Nephron (organoid): ENCODE data around the gene AP5Z1.
A peak's percentile ranks its signal among the peaks of the same experiment; 100 is the strongest.

Experiments used
- H3K27ac Mint-ChIP-seq, 3 experiments: 2 replicates each; pipeline ENCODE4 v1.8.0; 2020; ENCODE audit warnings: mixed read lengths in 3 of 3, mild to moderate bottlenecking in 2 of 3, moderate library complexity in 1 of 3
- H3K27me3 Mint-ChIP-seq: 2 replicates; pipeline ENCODE4 v1.8.0; 2021; ENCODE audit warnings: low read depth, mild to moderate bottlenecking, moderate library complexity, mixed read lengths
- H3K36me3 Mint-ChIP-seq: 2 replicates; pipeline ENCODE4 v1.8.0; 2020; ENCODE audit warnings: low read depth, mixed read lengths
- H3K4me1 Mint-ChIP-seq: 2 replicates; pipeline ENCODE4 v1.8.0; 2020; ENCODE audit warnings: mixed read lengths
- H3K4me3 Mint-ChIP-seq, 3 experiments: 2 replicates each; pipeline ENCODE4 v1.8.0; 2020; ENCODE audit warnings: mild to moderate bottlenecking in 3 of 3, mixed read lengths in 3 of 3, moderate library complexity in 2 of 3
- H3K9me3 Mint-ChIP-seq: 2 replicates; pipeline ENCODE4 v1.8.0; 2020; ENCODE audit warnings: mixed read lengths
- TF ChIP-seq, protein P1 (sequence below), 3 experiments: fragments of 200-600 bp; sonication (generic); IDR thresholded peaks; one replicate each; pipeline ENCODE4 v1.5.0; 2021; ENCODE audit warnings: antibody characterized with exemption in 3 of 3; ENCODE audit not compliant: unreplicated experiment in 3 of 3

The AP5Z1 gene

DNA sequence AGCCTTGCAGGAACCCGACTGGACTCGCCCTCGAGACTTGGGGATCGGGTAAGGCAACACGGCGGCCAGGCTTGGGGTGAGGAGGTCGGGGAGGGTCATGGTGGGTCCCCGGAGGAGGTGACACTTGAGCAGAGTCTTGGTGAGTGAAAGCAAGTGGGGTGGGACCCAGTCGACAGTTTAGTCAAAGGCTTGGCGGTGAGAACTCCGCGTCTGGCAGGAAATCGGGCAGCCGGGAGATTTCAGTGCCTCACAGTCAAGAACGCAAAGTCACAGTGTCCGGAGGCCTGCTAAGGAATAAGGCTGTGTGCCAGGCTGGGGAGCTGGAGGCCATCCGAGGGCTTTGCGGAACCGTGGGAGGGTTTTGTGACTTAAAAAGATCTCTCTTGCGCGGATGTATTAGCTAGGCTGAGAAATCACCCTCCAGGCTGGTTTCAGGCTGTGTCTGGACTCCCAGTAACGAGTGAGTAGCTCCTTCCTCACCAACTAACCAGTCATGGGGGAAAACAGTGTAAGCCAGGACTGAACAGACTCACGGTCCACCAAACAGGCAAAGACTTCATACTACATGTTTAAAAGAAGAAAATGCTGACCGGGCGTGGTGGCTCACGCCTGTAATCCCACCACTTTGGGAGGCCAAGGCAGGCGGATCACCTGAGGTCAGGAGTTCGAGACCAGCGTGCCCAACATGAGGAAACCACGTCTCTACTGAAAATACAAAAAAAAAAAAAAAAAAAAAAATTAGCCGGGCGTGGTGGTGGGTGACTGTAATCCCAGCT is 613 bp downstream of the AP5Z1 start:
- no peaks in the 10 kb centered on the region for H3K36me3 Mint-ChIP-seq
- no peaks in the 10 kb centered on the region for H3K9me3 Mint-ChIP-seq
- peaks cover 22% of the 10 kb centered on the region for H3K4me1 Mint-ChIP-seq
- peak overlapping the region; percentile 87 to 97 (median 93) for H3K27ac Mint-ChIP-seq
- TF ChIP-seq, protein P1, sequence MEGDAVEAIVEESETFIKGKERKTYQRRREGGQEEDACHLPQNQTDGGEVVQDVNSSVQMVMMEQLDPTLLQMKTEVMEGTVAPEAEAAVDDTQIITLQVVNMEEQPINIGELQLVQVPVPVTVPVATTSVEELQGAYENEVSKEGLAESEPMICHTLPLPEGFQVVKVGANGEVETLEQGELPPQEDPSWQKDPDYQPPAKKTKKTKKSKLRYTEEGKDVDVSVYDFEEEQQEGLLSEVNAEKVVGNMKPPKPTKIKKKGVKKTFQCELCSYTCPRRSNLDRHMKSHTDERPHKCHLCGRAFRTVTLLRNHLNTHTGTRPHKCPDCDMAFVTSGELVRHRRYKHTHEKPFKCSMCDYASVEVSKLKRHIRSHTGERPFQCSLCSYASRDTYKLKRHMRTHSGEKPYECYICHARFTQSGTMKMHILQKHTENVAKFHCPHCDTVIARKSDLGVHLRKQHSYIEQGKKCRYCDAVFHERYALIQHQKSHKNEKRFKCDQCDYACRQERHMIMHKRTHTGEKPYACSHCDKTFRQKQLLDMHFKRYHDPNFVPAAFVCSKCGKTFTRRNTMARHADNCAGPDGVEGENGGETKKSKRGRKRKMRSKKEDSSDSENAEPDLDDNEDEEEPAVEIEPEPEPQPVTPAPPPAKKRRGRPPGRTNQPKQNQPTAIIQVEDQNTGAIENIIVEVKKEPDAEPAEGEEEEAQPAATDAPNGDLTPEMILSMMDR (IDR thresholded peaks at IDR 0.05; ENCODE audit: unreplicated experiment in 3 of 3), result no peak
- H3K4me3 Mint-ChIP-seq, result peak overlapping the region; percentile 98 to 100 (median 99)
- H3K27me3 Mint-ChIP-seq, result no peaks in the 10 kb centered on the region

DNA sequence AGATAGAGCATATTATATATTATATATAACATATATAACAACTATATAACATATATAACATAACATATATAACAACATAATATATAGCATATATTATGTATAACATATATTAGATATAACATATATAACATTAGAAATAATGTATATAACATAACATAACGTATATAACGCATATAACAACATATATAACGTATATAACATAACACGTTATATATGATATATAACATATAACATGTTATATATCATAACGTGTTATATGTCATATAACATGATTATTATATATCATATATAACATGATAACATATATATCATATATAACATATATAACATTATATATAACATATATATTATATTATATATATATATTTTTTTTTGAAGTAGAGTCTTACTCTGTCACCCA is 3.7 kb downstream of the AP5Z1 start:
- TF ChIP-seq, protein P1 (IDR thresholded peaks at IDR 0.05; ENCODE audit: unreplicated experiment in 3 of 3), result no peak
- Mint-ChIP-seq H3K27me3 (no peaks in the 10 kb centered on the region), H3K27ac (no peak overlapping the region), H3K4me3 (no peak overlapping the region), H3K36me3 (peaks cover 7% of the 10 kb centered on the region), H3K4me1 (peaks cover 21% of the 10 kb centered on the region), H3K9me3 (no peaks in the 10 kb centered on the region)

- Mint-ChIP-seq H3K36me3 (peaks cover 7% of the 10 kb centered on the region), H3K27me3 (no peaks in the 10 kb centered on the region), H3K4me1 (no peaks in the 10 kb centered on the region), H3K4me3 (no peak overlapping the region), H3K27ac (no peak overlapping the region), H3K9me3 (no peaks in the 10 kb centered on the region)
- TF ChIP-seq, protein P1 (IDR thresholded peaks at IDR 0.05; ENCODE audit: unreplicated experiment in 3 of 3), result no peak
Observed at GRCh38 chr7:4781366-4782069, 6.1 kb downstream of the AP5Z1 start.

DNA sequence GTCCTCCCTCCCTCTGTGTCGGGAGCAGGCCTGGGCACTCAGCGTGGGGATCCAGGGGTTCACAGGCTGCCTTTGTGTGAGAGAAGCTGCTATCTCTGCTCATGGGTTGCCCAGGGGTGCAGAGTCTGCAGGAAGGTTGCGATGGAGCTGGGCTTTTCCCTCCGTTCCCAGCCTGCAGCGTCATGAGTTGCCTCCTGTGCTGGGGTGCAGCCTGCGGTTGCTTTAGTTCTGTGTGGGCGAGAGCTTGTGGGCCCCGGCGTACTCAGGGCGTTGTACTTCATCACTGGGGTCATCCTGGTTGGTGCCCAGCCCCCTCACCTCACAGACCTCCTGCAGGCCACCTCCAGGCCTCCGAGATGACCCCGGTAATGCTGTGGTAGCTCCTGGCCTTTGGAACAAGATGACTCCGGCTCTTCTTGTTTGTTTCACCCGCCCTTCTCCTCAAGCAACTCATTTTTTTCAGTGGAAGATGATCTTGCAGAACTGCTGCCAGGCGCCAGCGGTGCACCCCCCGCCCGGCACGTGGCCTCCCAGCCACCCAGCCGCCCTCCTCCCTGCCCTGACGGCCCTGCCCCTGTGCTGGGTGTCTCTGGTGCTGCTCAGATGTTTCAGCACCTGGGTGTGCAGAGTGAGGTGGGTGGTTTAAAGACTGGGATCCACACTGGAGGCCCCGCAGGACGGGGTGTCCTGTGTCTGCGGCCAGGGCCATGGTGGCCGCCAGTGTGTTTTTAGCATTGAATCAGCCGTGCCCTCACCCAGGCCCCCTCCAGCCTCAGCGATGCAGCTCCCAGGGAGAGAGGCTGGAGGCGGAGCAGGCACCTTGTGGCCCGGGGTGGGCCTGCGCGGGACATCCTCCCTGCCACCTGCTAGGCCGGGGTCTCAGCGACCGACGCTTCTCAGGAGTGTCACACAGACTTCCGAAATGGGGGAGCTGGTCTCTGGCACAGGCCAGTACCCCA is 7.2 kb downstream of the AP5Z1 start:
- TF ChIP-seq, protein P1 (IDR thresholded peaks at IDR 0.05; ENCODE audit: unreplicated experiment in 3 of 3), result no peak
- Mint-ChIP-seq H3K36me3 (peaks cover 7% of the 10 kb centered on the region), H3K9me3 (no peaks in the 10 kb centered on the region)

GRCh38 chr7:4783292-4783652 is 7.8 kb downstream of the AP5Z1 start:
- TF ChIP-seq, protein P1 (IDR thresholded peaks at IDR 0.05; ENCODE audit: unreplicated experiment in 3 of 3), result no peak
- H3K4me3 Mint-ChIP-seq, result no peak overlapping the region
- no peaks in the 10 kb centered on the region for H3K4me1 Mint-ChIP-seq
- H3K36me3 Mint-ChIP-seq, result peaks cover 7% of the 10 kb centered on the region
- no peaks in the 10 kb centered on the region for H3K27me3 Mint-ChIP-seq
- H3K9me3 Mint-ChIP-seq, result no peaks in the 10 kb centered on the region
- H3K27ac Mint-ChIP-seq, result no peak overlapping the region

More for the DNA sequence above, 7.2 kb downstream of the AP5Z1 start:
- no peaks in the 10 kb centered on the region for H3K4me1 Mint-ChIP-seq
- no peaks in the 10 kb centered on the region for H3K27me3 Mint-ChIP-seq
- no peak overlapping the region for H3K27ac Mint-ChIP-seq
- H3K4me3 Mint-ChIP-seq, result no peak overlapping the region
